Testis (tissue), 2 donors: ENCODE data around the gene C10orf120.

Source experiments
- POLR2A ChIP-seq: fragments of 450-650 bp; IDR thresholded peaks from one replicate; pipeline ENCODE4 v1.6.1; 2017; ENCODE audit warnings: antibody characterized with exemption, mild to moderate bottlenecking, moderate library complexity
- TF ChIP-seq, protein P1 (sequence below), 3 experiments: fragments of 450-650 bp in 2 of 3; fragments of 200-600 bp in 1 of 3; sonication (generic) in 1 of 3; IDR thresholded peaks; one replicate each; pipeline ENCODE4 v1.5.1; 2016 to 2019; ENCODE audit warnings: antibody characterized with exemption in 3 of 3, mild to moderate bottlenecking in 2 of 3, moderate library complexity in 1 of 3

DNA sequence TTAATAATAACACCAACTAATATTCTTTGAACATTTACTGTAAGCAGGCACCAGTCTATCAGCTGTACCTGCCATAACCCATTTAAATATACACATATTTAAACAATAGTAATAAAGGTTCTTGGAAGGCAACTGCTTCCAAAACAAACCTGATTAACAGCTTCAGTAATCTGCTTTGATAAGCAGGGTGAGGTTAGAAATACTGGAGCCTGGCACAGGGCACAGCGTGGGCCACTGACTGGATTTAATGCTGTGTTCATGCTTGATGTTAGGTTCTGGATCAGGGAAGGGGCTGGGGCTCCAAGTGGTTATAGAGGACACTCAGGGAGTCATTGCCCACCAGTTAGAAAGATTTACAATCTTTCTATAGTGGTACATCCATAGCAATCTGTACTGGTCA lies 10.9 kb upstream of the C10orf120 start:
- TF ChIP-seq POLR2A = no peak
- TF ChIP-seq, protein P1, sequence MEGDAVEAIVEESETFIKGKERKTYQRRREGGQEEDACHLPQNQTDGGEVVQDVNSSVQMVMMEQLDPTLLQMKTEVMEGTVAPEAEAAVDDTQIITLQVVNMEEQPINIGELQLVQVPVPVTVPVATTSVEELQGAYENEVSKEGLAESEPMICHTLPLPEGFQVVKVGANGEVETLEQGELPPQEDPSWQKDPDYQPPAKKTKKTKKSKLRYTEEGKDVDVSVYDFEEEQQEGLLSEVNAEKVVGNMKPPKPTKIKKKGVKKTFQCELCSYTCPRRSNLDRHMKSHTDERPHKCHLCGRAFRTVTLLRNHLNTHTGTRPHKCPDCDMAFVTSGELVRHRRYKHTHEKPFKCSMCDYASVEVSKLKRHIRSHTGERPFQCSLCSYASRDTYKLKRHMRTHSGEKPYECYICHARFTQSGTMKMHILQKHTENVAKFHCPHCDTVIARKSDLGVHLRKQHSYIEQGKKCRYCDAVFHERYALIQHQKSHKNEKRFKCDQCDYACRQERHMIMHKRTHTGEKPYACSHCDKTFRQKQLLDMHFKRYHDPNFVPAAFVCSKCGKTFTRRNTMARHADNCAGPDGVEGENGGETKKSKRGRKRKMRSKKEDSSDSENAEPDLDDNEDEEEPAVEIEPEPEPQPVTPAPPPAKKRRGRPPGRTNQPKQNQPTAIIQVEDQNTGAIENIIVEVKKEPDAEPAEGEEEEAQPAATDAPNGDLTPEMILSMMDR (IDR thresholded peaks at IDR 0.05) = no peak
